ENCODE results near the gene IL26. TPM values are rescaled to one million over a fixed set of nuclear protein-coding genes. Genes with fewer than 3 reads are reported as not detected.

IL26 gene
- total RNA-seq, 2 donors from 2014 or later, result not detected

DNA sequence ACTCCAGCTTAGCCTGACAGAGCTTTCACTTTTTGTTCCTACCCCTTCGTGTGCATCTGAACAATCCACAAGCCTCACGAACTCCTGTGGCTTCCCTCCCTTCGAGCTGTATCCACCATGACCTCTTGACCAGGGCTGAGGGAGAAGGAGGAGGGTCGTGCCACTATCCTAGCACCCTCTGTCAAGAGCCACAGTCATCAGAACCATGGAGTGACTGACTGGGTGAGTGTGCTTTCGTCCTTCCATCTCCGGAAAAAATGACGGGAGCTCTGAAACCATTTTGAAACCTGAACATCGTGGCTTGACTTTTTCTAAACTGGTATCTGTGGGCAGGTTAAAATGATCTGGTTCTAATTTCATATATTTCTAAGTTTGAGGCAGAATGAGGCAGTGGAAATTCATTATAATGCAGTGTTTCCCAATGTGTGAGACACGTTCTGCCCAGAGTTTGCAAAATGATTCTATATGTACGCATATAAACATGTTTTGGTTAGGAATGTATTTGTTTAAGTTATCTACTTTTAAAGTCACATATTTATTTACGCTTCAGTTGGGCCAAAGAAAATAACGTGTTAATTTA, 27.0 kb downstream of the IL26 start:
- WGBS, 2 donors, result 67 to 72% methylated on average over 12 of the region's 12 CpGs
- Histone ChIP-seq H3K27me3 (no peaks in the 10 kb centered on the region), H3K9me3 (no peaks in the 10 kb centered on the region), H3K4me1 (no peaks in the 10 kb centered on the region), H3K4me3 (no peak overlapping the region), H3K27ac (no peak overlapping the region), H3K36me3 (replicated peaks in 1 of 2; ENCODE audit: insufficient read depth in 1 of 2, low read depth in 2 of 2) (no peaks in the 10 kb centered on the region)
- TF ChIP-seq POLR2A (IDR thresholded peaks at IDR 0.05), result no peak
- TF ChIP-seq, protein P1, sequence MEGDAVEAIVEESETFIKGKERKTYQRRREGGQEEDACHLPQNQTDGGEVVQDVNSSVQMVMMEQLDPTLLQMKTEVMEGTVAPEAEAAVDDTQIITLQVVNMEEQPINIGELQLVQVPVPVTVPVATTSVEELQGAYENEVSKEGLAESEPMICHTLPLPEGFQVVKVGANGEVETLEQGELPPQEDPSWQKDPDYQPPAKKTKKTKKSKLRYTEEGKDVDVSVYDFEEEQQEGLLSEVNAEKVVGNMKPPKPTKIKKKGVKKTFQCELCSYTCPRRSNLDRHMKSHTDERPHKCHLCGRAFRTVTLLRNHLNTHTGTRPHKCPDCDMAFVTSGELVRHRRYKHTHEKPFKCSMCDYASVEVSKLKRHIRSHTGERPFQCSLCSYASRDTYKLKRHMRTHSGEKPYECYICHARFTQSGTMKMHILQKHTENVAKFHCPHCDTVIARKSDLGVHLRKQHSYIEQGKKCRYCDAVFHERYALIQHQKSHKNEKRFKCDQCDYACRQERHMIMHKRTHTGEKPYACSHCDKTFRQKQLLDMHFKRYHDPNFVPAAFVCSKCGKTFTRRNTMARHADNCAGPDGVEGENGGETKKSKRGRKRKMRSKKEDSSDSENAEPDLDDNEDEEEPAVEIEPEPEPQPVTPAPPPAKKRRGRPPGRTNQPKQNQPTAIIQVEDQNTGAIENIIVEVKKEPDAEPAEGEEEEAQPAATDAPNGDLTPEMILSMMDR (IDR thresholded peaks at IDR 0.05), result no peak
- intact Hi-C loops (cut with DNase I), result no loop called here
- DNase-seq, result no peak
- ATAC-seq, result no peak

DNA sequence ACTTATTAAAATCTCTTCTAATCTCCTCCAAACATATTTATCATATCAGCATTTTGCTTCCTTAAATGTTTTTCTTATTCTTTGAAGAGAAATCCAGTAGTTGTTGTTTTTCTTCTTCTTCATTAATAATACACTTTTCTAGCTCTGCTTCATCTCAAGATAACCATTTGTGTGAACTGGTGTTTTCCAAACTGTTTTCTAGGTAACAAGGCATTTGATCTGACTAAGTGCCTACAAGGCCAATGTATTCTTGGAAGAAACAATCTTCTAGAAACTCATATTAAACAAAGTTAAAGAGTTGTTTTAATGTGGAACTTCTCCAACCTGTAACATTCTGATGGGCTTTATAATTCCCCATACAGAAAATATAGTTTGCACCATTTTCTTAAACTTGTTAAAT, 35.3 kb downstream of the IL26 start:
- DNase-seq (no peak), ATAC-seq (no peak)
- Histone ChIP-seq H3K9me3 (no peaks in the 10 kb centered on the region), H3K4me1 (no peaks in the 10 kb centered on the region), H3K4me3 (no peak overlapping the region), H3K27ac (no peak overlapping the region), H3K36me3 (replicated peaks in 1 of 2; ENCODE audit: insufficient read depth in 1 of 2, low read depth in 2 of 2) (no peaks in the 10 kb centered on the region), H3K27me3 (no peaks in the 10 kb centered on the region)
- intact Hi-C loops (cut with DNase I), result no loop called here
- TF ChIP-seq POLR2A (IDR thresholded peaks at IDR 0.05), result no peak
- TF ChIP-seq, protein P1 (IDR thresholded peaks at IDR 0.05), result no peak

DNA sequence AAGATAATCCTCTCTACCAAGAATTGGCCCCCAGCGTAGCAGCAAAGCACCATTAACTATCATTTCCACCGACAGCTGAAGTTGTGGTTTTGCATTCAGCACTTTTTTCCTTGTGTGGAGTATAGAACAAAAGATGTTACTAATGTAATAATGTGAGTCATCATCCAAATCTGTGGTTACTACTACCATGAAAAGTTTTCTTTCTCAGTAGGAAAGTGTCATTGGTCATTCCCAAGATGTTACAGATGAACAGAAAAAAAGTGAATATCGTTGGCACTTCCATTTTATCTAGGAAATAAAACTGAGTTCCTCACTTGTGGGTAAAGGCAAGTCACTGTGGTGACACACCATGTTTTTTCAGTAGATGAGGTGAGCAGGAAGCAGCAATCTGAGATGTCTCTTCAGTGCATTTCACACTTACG, 35.8 kb downstream of the IL26 start:
- no peak for DNase-seq
- intact Hi-C loops (cut with DNase I), result no loop called here
- Histone ChIP-seq H3K9me3 (no peaks in the 10 kb centered on the region), H3K36me3 (replicated peaks in 1 of 2; ENCODE audit: insufficient read depth in 1 of 2, low read depth in 2 of 2) (no peaks in the 10 kb centered on the region), H3K27ac (no peak overlapping the region), H3K4me1 (no peaks in the 10 kb centered on the region), H3K4me3 (no peak overlapping the region), H3K27me3 (no peaks in the 10 kb centered on the region)
- no peak for ATAC-seq
- TF ChIP-seq, protein P1 (IDR thresholded peaks at IDR 0.05), result no peak
- no peak for TF ChIP-seq POLR2A (IDR thresholded peaks at IDR 0.05)
- WGBS, 2 donors, result 66 to 75% methylated on average over 4 of the region's 4 CpGs

DNA sequence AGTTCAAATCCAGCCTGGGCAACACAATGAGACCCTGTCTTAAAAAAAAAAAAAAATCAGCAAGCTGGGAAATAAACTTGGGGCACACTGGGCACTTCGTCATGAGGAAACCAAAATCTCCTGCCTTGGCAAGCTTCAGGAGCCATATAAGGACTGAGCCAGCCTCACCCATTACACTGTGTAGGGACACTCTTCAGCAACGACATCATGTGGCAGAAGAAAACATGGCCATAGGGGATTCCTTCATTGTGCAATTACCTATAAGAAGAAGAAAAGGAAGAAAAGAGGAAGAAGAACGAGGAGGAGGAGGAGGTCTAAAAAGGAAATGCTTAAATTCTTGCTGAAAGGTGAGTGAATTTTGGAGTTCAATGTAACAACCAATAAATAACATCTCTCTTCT, 40.0 kb downstream of the IL26 start:
- no peaks in the 10 kb centered on the region for H3K9me3 ChIP-seq
- H3K4me1 ChIP-seq, result no peaks in the 10 kb centered on the region
- no peaks in the 10 kb centered on the region for H3K27me3 ChIP-seq
- intact Hi-C loops (cut with DNase I), result no loop called here
- DNase-seq, result no peak
- H3K27ac ChIP-seq, result no peak overlapping the region
- no peaks in the 10 kb centered on the region for H3K36me3 ChIP-seq (replicated peaks in 1 of 2; ENCODE audit: insufficient read depth in 1 of 2, low read depth in 2 of 2)
- 56 to 72% methylated on average over 3 of the region's 3 CpGs for WGBS, 2 donors
- no peak overlapping the region for H3K4me3 ChIP-seq
- ATAC-seq, result no peak
- TF ChIP-seq POLR2A (IDR thresholded peaks at IDR 0.05), result no peak
- TF ChIP-seq, protein P1 (IDR thresholded peaks at IDR 0.05), result no peak
